WTC11 (cell line): ENCODE measurements around the gene ZNF501. TPM values are rescaled to one million over a fixed set of nuclear protein-coding genes. Genes with fewer than 3 reads are reported as not detected.

Experiments used
- ETV6 ChIP-seq: sonication (generic); formaldehyde crosslinking; IDR thresholded peaks from 2 replicates; pipeline ENCODE4 v1.8.1; 2022; ENCODE audit warnings: mild to moderate bottlenecking, missing genetic modification reagents
- HMGA2 ChIP-seq: fragments of 250-450 bp; sonication (Bioruptor Pico); IDR thresholded peaks from 2 replicates; pipeline ENCODE4 v1.4.0; 2021; ENCODE audit warnings: mild to moderate bottlenecking, moderate library complexity
- SMAD3 ChIP-seq: sonication (generic); formaldehyde crosslinking; IDR thresholded peaks from 2 replicates; pipeline ENCODE4 v1.8.0; 2022; ENCODE audit warnings: missing genetic modification reagents, mild to moderate bottlenecking, borderline replicate concordance
- TEAD1 ChIP-seq: sonication (generic); formaldehyde crosslinking; IDR thresholded peaks from 2 replicates; pipeline ENCODE4 v1.8.0; 2022; ENCODE audit warnings: mild to moderate bottlenecking, missing genetic modification reagents
- TEAD4 ChIP-seq: sonication (generic); formaldehyde crosslinking; IDR thresholded peaks from 2 replicates; pipeline ENCODE4 v1.8.0; 2022; ENCODE audit warnings: mild to moderate bottlenecking, missing genetic modification reagents
- ZNF138 ChIP-seq: sonication (generic); formaldehyde crosslinking; conservative IDR thresholded peaks from 2 replicates; pipeline ENCODE4 v1.8.1; 2022; ENCODE audit warnings: mild to moderate bottlenecking, moderate library complexity, missing genetic modification reagents
- total RNA-seq: library from RNA; stranded (reverse); gene quantifications from 3 replicates; pipeline ENCODE4 v1.2.3, GENCODE V29; 2021
- TF ChIP-seq, protein P1 (sequence below): sonication (generic); formaldehyde crosslinking; IDR thresholded peaks from 2 replicates; pipeline ENCODE4 v1.8.0; 2023; ENCODE audit warnings: missing genetic modification reagents, mild to moderate bottlenecking, borderline replicate concordance
- TF ChIP-seq, protein P2 (sequence below): sonication (generic); formaldehyde crosslinking; IDR thresholded peaks from 2 replicates; pipeline ENCODE4 v1.8.0; 2023; ENCODE audit warnings: mild to moderate bottlenecking, missing genetic modification reagents
- TF ChIP-seq, protein P3 (sequence below): sonication (generic); formaldehyde crosslinking; conservative IDR thresholded peaks from 2 replicates; pipeline ENCODE4 v1.8.1; 2022; ENCODE audit warnings: mild to moderate bottlenecking, missing genetic modification reagents
- TF ChIP-seq, protein P4 (sequence below): sonication (generic); formaldehyde crosslinking; IDR thresholded peaks from 2 replicates; pipeline ENCODE4 v1.8.1; 2023; ENCODE audit warnings: mild to moderate bottlenecking, moderate library complexity, missing genetic modification reagents
- TF ChIP-seq, protein P5 (sequence below): sonication (generic); formaldehyde crosslinking; IDR thresholded peaks from 2 replicates; pipeline ENCODE4 v1.8.1; 2023; ENCODE audit warnings: mild to moderate bottlenecking, missing genetic modification reagents
- TF ChIP-seq, protein P6 (sequence below): sonication (generic); formaldehyde crosslinking; IDR thresholded peaks from 2 replicates; pipeline ENCODE4 v1.8.1; 2022; ENCODE audit warnings: low read depth, mild to moderate bottlenecking, moderate library complexity, missing genetic modification reagents, borderline replicate concordance
- TF ChIP-seq, protein P7 (sequence below): sonication (generic); formaldehyde crosslinking; IDR thresholded peaks from 2 replicates; pipeline ENCODE4 v1.8.0; 2023; ENCODE audit warnings: missing genetic modification reagents
- TF ChIP-seq, protein P8 (sequence below): sonication (generic); formaldehyde crosslinking; IDR thresholded peaks from 2 replicates; pipeline ENCODE4 v1.8.1; 2022; ENCODE audit warnings: mild to moderate bottlenecking, missing genetic modification reagents, moderate library complexity, borderline replicate concordance
- TF ChIP-seq, protein P9 (sequence below): sonication (generic); formaldehyde crosslinking; IDR thresholded peaks from 2 replicates; pipeline ENCODE4 v1.8.1; 2022; ENCODE audit warnings: low read depth, missing genetic modification reagents, borderline replicate concordance
- TF ChIP-seq, protein P10 (sequence below): fragments of 250-450 bp; sonication (Bioruptor Pico); IDR thresholded peaks from 2 replicates; pipeline ENCODE4 v1.9.0; 2021; ENCODE audit warnings: mild to moderate bottlenecking

The ZNF501 gene
- total RNA-seq, 1 experiment from 2014 or later: 8.8 TPM

DNA sequence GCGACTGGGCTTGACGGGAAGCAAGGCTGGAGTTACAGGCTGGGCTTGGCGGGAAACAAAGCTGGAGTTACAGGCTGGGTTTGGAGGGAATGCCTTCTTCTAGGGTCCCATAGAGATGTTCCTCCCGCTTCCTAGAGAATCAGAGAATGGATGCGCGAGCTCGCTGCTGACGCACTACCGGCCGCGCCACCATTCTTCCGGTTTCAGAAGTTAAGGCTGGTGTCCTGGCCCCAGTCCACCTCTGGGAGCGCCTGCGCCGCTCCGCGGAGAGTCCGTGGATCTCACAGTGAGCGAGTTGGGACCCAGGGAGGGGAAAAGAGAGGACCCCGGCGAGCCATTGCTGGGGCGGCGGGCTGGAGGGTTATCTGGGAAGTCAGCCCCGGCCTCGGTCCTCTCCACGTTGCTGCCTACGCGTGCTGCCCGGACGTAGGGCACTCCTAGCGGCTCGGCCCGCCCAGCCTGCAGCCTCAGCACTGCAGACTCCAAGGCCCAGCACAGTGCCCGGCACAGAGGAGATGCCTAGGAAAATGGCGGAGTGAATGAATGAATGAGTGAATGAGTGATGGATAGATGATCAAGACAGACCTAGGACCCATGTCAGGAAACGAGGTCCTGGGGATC lies 16.9 kb upstream of the ZNF501 start, which contains the start of gene ZNF502 (continued):
- TF ChIP-seq, protein P1, sequence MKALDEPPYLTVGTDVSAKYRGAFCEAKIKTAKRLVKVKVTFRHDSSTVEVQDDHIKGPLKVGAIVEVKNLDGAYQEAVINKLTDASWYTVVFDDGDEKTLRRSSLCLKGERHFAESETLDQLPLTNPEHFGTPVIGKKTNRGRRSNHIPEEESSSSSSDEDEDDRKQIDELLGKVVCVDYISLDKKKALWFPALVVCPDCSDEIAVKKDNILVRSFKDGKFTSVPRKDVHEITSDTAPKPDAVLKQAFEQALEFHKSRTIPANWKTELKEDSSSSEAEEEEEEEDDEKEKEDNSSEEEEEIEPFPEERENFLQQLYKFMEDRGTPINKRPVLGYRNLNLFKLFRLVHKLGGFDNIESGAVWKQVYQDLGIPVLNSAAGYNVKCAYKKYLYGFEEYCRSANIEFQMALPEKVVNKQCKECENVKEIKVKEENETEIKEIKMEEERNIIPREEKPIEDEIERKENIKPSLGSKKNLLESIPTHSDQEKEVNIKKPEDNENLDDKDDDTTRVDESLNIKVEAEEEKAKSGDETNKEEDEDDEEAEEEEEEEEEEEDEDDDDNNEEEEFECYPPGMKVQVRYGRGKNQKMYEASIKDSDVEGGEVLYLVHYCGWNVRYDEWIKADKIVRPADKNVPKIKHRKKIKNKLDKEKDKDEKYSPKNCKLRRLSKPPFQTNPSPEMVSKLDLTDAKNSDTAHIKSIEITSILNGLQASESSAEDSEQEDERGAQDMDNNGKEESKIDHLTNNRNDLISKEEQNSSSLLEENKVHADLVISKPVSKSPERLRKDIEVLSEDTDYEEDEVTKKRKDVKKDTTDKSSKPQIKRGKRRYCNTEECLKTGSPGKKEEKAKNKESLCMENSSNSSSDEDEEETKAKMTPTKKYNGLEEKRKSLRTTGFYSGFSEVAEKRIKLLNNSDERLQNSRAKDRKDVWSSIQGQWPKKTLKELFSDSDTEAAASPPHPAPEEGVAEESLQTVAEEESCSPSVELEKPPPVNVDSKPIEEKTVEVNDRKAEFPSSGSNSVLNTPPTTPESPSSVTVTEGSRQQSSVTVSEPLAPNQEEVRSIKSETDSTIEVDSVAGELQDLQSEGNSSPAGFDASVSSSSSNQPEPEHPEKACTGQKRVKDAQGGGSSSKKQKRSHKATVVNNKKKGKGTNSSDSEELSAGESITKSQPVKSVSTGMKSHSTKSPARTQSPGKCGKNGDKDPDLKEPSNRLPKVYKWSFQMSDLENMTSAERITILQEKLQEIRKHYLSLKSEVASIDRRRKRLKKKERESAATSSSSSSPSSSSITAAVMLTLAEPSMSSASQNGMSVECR (CRISPR knock-in tag): 0 out of 2 replicates have a peak, but pooled peaks have one; percentile 38
- TF ChIP-seq HMGA2 (CRISPR knock-in tag) (no peak), TEAD4 (no peak), SMAD3 (CRISPR knock-in tag) (no peak), ZNF138 (no peak), TEAD1 (CRISPR knock-in tag) (no peak; the same call in 1 of the 2 replicates), ETV6 (CRISPR knock-in tag) (no peak)
- TF ChIP-seq, protein P2, sequence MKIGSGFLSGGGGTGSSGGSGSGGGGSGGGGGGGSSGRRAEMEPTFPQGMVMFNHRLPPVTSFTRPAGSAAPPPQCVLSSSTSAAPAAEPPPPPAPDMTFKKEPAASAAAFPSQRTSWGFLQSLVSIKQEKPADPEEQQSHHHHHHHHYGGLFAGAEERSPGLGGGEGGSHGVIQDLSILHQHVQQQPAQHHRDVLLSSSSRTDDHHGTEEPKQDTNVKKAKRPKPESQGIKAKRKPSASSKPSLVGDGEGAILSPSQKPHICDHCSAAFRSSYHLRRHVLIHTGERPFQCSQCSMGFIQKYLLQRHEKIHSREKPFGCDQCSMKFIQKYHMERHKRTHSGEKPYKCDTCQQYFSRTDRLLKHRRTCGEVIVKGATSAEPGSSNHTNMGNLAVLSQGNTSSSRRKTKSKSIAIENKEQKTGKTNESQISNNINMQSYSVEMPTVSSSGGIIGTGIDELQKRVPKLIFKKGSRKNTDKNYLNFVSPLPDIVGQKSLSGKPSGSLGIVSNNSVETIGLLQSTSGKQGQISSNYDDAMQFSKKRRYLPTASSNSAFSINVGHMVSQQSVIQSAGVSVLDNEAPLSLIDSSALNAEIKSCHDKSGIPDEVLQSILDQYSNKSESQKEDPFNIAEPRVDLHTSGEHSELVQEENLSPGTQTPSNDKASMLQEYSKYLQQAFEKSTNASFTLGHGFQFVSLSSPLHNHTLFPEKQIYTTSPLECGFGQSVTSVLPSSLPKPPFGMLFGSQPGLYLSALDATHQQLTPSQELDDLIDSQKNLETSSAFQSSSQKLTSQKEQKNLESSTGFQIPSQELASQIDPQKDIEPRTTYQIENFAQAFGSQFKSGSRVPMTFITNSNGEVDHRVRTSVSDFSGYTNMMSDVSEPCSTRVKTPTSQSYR (CRISPR knock-in tag): no peak
- TF ChIP-seq, protein P3, sequence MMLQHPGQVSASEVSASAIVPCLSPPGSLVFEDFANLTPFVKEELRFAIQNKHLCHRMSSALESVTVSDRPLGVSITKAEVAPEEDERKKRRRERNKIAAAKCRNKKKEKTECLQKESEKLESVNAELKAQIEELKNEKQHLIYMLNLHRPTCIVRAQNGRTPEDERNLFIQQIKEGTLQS (CRISPR knock-in tag): no peak
- TF ChIP-seq, protein P4, sequence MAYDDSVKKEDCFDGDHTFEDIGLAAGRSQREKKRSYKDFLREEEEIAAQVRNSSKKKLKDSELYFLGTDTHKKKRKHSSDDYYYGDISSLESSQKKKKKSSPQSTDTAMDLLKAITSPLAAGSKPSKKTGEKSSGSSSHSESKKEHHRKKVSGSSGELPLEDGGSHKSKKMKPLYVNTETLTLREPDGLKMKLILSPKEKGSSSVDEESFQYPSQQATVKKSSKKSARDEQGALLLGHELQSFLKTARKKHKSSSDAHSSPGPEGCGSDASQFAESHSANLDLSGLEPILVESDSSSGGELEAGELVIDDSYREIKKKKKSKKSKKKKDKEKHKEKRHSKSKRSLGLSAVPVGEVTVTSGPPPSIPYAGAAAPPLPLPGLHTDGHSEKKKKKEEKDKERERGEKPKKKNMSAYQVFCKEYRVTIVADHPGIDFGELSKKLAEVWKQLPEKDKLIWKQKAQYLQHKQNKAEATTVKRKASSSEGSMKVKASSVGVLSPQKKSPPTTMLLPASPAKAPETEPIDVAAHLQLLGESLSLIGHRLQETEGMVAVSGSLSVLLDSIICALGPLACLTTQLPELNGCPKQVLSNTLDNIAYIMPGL (CRISPR knock-in tag): no peak
- TF ChIP-seq, protein P5, sequence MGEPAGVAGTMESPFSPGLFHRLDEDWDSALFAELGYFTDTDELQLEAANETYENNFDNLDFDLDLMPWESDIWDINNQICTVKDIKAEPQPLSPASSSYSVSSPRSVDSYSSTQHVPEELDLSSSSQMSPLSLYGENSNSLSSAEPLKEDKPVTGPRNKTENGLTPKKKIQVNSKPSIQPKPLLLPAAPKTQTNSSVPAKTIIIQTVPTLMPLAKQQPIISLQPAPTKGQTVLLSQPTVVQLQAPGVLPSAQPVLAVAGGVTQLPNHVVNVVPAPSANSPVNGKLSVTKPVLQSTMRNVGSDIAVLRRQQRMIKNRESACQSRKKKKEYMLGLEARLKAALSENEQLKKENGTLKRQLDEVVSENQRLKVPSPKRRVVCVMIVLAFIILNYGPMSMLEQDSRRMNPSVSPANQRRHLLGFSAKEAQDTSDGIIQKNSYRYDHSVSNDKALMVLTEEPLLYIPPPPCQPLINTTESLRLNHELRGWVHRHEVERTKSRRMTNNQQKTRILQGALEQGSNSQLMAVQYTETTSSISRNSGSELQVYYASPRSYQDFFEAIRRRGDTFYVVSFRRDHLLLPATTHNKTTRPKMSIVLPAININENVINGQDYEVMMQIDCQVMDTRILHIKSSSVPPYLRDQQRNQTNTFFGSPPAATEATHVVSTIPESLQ: no peak
- TF ChIP-seq, protein P6, sequence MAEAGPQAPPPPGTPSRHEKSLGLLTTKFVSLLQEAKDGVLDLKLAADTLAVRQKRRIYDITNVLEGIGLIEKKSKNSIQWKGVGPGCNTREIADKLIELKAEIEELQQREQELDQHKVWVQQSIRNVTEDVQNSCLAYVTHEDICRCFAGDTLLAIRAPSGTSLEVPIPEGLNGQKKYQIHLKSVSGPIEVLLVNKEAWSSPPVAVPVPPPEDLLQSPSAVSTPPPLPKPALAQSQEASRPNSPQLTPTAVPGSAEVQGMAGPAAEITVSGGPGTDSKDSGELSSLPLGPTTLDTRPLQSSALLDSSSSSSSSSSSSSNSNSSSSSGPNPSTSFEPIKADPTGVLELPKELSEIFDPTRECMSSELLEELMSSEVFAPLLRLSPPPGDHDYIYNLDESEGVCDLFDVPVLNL (CRISPR knock-in tag): 0 out of 2 replicates have a peak, but pooled peaks have one; percentile 49
- TF ChIP-seq, protein P7, sequence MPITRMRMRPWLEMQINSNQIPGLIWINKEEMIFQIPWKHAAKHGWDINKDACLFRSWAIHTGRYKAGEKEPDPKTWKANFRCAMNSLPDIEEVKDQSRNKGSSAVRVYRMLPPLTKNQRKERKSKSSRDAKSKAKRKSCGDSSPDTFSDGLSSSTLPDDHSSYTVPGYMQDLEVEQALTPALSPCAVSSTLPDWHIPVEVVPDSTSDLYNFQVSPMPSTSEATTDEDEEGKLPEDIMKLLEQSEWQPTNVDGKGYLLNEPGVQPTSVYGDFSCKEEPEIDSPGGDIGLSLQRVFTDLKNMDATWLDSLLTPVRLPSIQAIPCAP: no peak
- TF ChIP-seq, protein P8, sequence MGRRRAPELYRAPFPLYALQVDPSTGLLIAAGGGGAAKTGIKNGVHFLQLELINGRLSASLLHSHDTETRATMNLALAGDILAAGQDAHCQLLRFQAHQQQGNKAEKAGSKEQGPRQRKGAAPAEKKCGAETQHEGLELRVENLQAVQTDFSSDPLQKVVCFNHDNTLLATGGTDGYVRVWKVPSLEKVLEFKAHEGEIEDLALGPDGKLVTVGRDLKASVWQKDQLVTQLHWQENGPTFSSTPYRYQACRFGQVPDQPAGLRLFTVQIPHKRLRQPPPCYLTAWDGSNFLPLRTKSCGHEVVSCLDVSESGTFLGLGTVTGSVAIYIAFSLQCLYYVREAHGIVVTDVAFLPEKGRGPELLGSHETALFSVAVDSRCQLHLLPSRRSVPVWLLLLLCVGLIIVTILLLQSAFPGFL (CRISPR knock-in tag): no peak
- TF ChIP-seq, protein P9, sequence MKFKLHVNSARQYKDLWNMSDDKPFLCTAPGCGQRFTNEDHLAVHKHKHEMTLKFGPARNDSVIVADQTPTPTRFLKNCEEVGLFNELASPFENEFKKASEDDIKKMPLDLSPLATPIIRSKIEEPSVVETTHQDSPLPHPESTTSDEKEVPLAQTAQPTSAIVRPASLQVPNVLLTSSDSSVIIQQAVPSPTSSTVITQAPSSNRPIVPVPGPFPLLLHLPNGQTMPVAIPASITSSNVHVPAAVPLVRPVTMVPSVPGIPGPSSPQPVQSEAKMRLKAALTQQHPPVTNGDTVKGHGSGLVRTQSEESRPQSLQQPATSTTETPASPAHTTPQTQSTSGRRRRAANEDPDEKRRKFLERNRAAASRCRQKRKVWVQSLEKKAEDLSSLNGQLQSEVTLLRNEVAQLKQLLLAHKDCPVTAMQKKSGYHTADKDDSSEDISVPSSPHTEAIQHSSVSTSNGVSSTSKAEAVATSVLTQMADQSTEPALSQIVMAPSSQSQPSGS (CRISPR knock-in tag): no peak
- TF ChIP-seq, protein P10, sequence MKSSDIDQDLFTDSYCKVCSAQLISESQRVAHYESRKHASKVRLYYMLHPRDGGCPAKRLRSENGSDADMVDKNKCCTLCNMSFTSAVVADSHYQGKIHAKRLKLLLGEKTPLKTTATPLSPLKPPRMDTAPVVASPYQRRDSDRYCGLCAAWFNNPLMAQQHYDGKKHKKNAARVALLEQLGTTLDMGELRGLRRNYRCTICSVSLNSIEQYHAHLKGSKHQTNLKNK (CRISPR knock-in tag): no peak
- TF ChIP-seq, all 79 proteins: peak for 5
